GM12878 (cell line): ENCODE results near the gene MACROD2. TPM values are rescaled to one million over a fixed set of nuclear protein-coding genes. Genes with fewer than 3 reads are reported as not detected.

Experiments
- ATAC-seq: fragments of 200-7000 bp; cut with Tn5 transposase; 3 replicates; pipeline ENCODE4 v1.9.1; 2020; ENCODE audit warnings: mild to moderate bottlenecking, moderate library complexity
- BruUV-seq: library from RNA; stranded (reverse); fragments of 400-500 nt; replicated peaks from 2 replicates; lab custom pipeline; 2021; lab: Mats Ljungman, UMichigan
- CTCF ChIA-PET: fragments of 300-600 bp; sonication (Branson Sonifier 250); formaldehyde crosslinking; extraction: SDS; loops from one replicate; lab custom pipeline; 2021; ENCODE audit warnings: inconsistent platforms; lab: Yijun Ruan, JAX
- POLR2A ChIA-PET: fragments of 350-600 bp; formaldehyde crosslinking; extraction: SDS; loops from one replicate; lab custom pipeline; 2021; ENCODE audit warnings: inconsistent platforms; lab: Charles Lee
- RAD21 ChIA-PET: fragments of 300-600 bp; sonication (Branson Sonifier 250); formaldehyde crosslinking; loops from one replicate; lab custom pipeline; 2023; ENCODE audit warnings: antibody characterized with exemption; ENCODE audit not compliant: unreplicated experiment; lab: Charles Lee
- SMC1A ChIA-PET: fragments of 300-600 bp; sonication (Branson Sonifier 250); formaldehyde crosslinking; loops from one replicate; lab custom pipeline; 2023; ENCODE audit not compliant: unreplicated experiment, uncharacterized antibody; lab: Charles Lee
- DNase-seq: peaks from one replicate; pipeline ENCODE4 v3.0.0-alpha.2; 2011; ENCODE audit warnings: low read depth, low spot score
- FAIRE-seq: peaks from 3 replicates; lab custom pipeline; 2011; peaks lifted over from hg19 to GRCh38; lab: Jason Lieb, UNC
- H2AFZ ChIP-seq: 2 replicates; pipeline ENCODE4 v1.6.0; 2011; ENCODE audit warnings: low read depth, low read length, control low read depth; ENCODE audit not compliant: control insufficient read depth
- H3K27ac ChIP-seq: 2 replicates; pipeline ENCODE4 v1.5.1; 2011; ENCODE audit warnings: control low read depth; ENCODE audit not compliant: control insufficient read depth, insufficient read depth
- H3K27me3 ChIP-seq, 2 experiments: replicated peaks in 1 of 2; 2 replicates each; pipeline versions ENCODE4 v1.6.0 to v1.6.1; 2011; ENCODE audit warnings: low read length in 1 of 2; ENCODE audit not compliant: control insufficient read depth in 2 of 2, insufficient read depth in 2 of 2
- H3K36me3 ChIP-seq, 2 experiments: 2 replicates each; pipeline ENCODE4 v1.5.1; 2011; ENCODE audit warnings: low read length in 1 of 2; ENCODE audit not compliant: control insufficient read depth in 2 of 2, insufficient read depth in 2 of 2
- H3K4me1 ChIP-seq: 2 replicates; pipeline ENCODE4 v1.6.1; 2011; ENCODE audit warnings: mild to moderate bottlenecking, low read length, moderate library complexity, mixed read lengths; ENCODE audit not compliant: control insufficient read depth, insufficient read depth
- H3K4me2 ChIP-seq: 2 replicates; pipeline ENCODE4 v1.6.0; 2011; ENCODE audit warnings: control low read depth; ENCODE audit not compliant: control insufficient read depth, insufficient read depth
- H3K4me3 ChIP-seq: fragments of 200-600 bp; sonication (generic); 2 replicates; pipeline ENCODE4 v1.5.1; 2016
- H3K79me2 ChIP-seq: 2 replicates; pipeline ENCODE4 v1.6.0; 2011; ENCODE audit warnings: low read length; ENCODE audit not compliant: control insufficient read depth, insufficient read depth
- H3K9ac ChIP-seq: 2 replicates; pipeline ENCODE4 v1.8.0; 2011; ENCODE audit warnings: low read length, control low read depth, mixed read lengths; ENCODE audit not compliant: control insufficient read depth, insufficient read depth
- H3K9me3 ChIP-seq: replicated peaks from 3 replicates; pipeline ENCODE4 v1.5.1; 2011; ENCODE audit warnings: mild to moderate bottlenecking, low read length; ENCODE audit not compliant: control insufficient read depth, insufficient read depth
- H4K20me1 ChIP-seq: 2 replicates; pipeline ENCODE4 v1.6.0; 2011; ENCODE audit not compliant: control insufficient read depth, insufficient read depth
- BCLAF1 ChIP-seq: fragments of 450-650 bp; IDR thresholded peaks from 2 replicates; pipeline ENCODE4 v1.6.1; 2017; ENCODE audit warnings: antibody characterized with exemption, mild to moderate bottlenecking, moderate library complexity
- NFYB ChIP-seq: IDR thresholded peaks from 2 replicates; pipeline ENCODE4 v1.6.1; 2011; ENCODE audit warnings: low read depth, mild to moderate bottlenecking, low read length, improper control_type of control experiment, moderate library complexity; ENCODE audit not compliant: insufficient read depth
- PKNOX1 ChIP-seq: fragments of 450-650 bp; IDR thresholded peaks from 2 replicates; pipeline ENCODE4 v1.6.1; 2016; ENCODE audit warnings: mild to moderate bottlenecking
- WRNIP1 ChIP-seq: IDR thresholded peaks from 2 replicates; pipeline ENCODE4 v1.6.1; 2011; ENCODE audit warnings: low read depth, low read length, improper control_type of control experiment, borderline replicate concordance
- ZBTB40 ChIP-seq: fragments of 450-650 bp; IDR thresholded peaks from 2 replicates; pipeline ENCODE4 v1.6.1; 2016; ENCODE audit warnings: mild to moderate bottlenecking, moderate library complexity, borderline replicate concordance
- ZNF207 ChIP-seq: fragments of 450-650 bp; IDR thresholded peaks from 2 replicates; pipeline ENCODE4 v1.6.1; 2014; ENCODE audit warnings: antibody characterized with exemption, mild to moderate bottlenecking, borderline replicate concordance
- WGBS: methylation state at CpG from one replicate; pipeline ENCODE4 v1.1.6; 2016; ENCODE audit warnings: low lambda C conversion rate; ENCODE audit not compliant: insufficient replicate concordance, insufficient coverage; ENCODE audit errors: missing lambda C conversion rate; 5-methylcytosine and 5-hydroxymethylcytosine counted together
- in situ Hi-C: fragments of 300-500 bp; cut with MboI; formaldehyde crosslinking; loops from 9 replicates; pipeline ENCODE4 v1.14.3; 2018; ENCODE audit warnings: mixed read lengths
- intact Hi-C: fragments of 100-400 bp; cut with micrococcal nuclease; formaldehyde crosslinking; loops from one replicate; pipeline ENCODE4 v1.14.2; 2022; ENCODE audit not compliant: unreplicated experiment
- polyA plus RNA-seq, 11 experiments: library from polyadenylated mRNA; depleted of rRNA in 4 of 11; unstranded in 6 of 11; stranded (reverse) in 5 of 11; fragments of >200 nt; fragmentation: Nextera tagmentation in 4 of 11; fragmentation: Illumina TruSeq in 1 of 11; extraction: Ambion mirVana in 4 of 11; extraction: Trizol in 1 of 11; gene quantifications; 1 replicate in 1 of 11; 2 replicates in 10 of 11; pipeline versions ENCODE4 v1.2.1 to v1.2.3, GENCODE V29; 2011 to 2016; ENCODE audit warnings: inconsistent platforms in 2 of 11, missing spikeins in 2 of 11, low read depth in 1 of 11
- total RNA-seq, 4 experiments: library from RNA; depleted of rRNA in 3 of 4; stranded (reverse); fragments of >200 nt in 3 of 4; fragmentation: Illumina TruSeq in 1 of 4; extraction: Trizol in 1 of 4; gene quantifications; 2 replicates each; pipeline versions ENCODE4 v1.2.1 to v1.2.3, GENCODE V29; 2013 to 2021

The MACROD2 gene
- total and polyA plus RNA-seq, 10 of the 15 experiments (the other 5 are each of a cell fraction or from before 2014, with no cell fraction given), result 1.1 to 21.5 (median 2.2) TPM

GRCh38 chr20:15692570-15692969, 1697.3 kb downstream of the MACROD2 start:
- intact Hi-C loops (no loop called here), in situ Hi-C loops (no loop called here)
- no peaks in the 10 kb centered on the region for H3K27me3 ChIP-seq
- no peak for ATAC-seq
- no peak for DNase-seq
- H3K36me3 ChIP-seq, result no peaks in the 10 kb centered on the region
- H2AFZ ChIP-seq, result no peak overlapping the region
- H3K79me2 ChIP-seq, result no peaks in the 10 kb centered on the region
- H3K9me3 ChIP-seq, result no peaks in the 10 kb centered on the region
- ChIA-PET SMC1A (no interaction called here), RAD21 (no interaction called here), CTCF (no interaction called here), POLR2A (no interaction called here)
- H3K4me3 ChIP-seq, result no peak overlapping the region
- H4K20me1 ChIP-seq, result no peaks in the 10 kb centered on the region
- H3K27ac ChIP-seq, result no peak overlapping the region
- WGBS, result 20% methylated on average over 1 of the region's 1 CpG
- H3K9ac ChIP-seq, result no peak overlapping the region
- FAIRE-seq, result no peak
- H3K4me1 ChIP-seq, result no peaks in the 10 kb centered on the region
- BruUV-seq, result no TSS peak
- no peak overlapping the region for H3K4me2 ChIP-seq
- no peak for TF ChIP-seq NFYB
- no peak for TF ChIP-seq ZNF207
- no peak for TF ChIP-seq WRNIP1

- POLR2A ChIA-PET, result no interaction called here
- H3K27me3 ChIP-seq, result no peaks in the 10 kb centered on the region
- FAIRE-seq, result no peak
- no peaks in the 10 kb centered on the region for H3K9me3 ChIP-seq
- H3K36me3 ChIP-seq, result no peaks in the 10 kb centered on the region
- DNase-seq, result no peak
- H3K4me3 ChIP-seq, result no peak overlapping the region
- H2AFZ ChIP-seq, result no peak overlapping the region
- ATAC-seq, result no peak
- no TSS peak for BruUV-seq
- H3K9ac ChIP-seq, result no peak overlapping the region
- CTCF ChIA-PET, result interaction anchor here (0.6 to 2.5 kb wide), 10 partner anchors 9 to 910 kb away, joined by 3 to 14 read pairs (median 4); no protein-coding TSS in a partner anchor
- WGBS, result 48% methylated on average over 15 of the region's 15 CpGs
- no peaks in the 10 kb centered on the region for H4K20me1 ChIP-seq
- no peak overlapping the region for H3K4me2 ChIP-seq
- intact Hi-C loops, result loop anchor here (10.0 kb wide), 2 partner anchors 545 to 945 kb away; no protein-coding TSS in a partner anchor
- RAD21 ChIA-PET, result interaction anchor here (1.6 to 2.2 kb wide), 2 partner anchors 12 to 776 kb away, joined by 3 to 6 read pairs; no protein-coding TSS in a partner anchor
- no peaks in the 10 kb centered on the region for H3K4me1 ChIP-seq
- no peak overlapping the region for H3K27ac ChIP-seq
- in situ Hi-C loops, result loop anchor here (25.0 kb wide), 1 partner anchor 788 kb away; no protein-coding TSS in a partner anchor
- H3K79me2 ChIP-seq, result no peaks in the 10 kb centered on the region
- SMC1A ChIA-PET, result interaction anchor here (1.3 to 1.5 kb wide), 3 partner anchors 10 to 776 kb away, joined by 3 to 6 read pairs (median 5); no protein-coding TSS in a partner anchor
- TF ChIP-seq PKNOX1, result no peak
- TF ChIP-seq BCLAF1, result no peak
- TF ChIP-seq ZBTB40, result no peak
Observed at GRCh38 chr20:15699431-15700146, 1704.3 kb downstream of the MACROD2 start.
